ENCODE measurements around the gene KRTAP24-1. TPM values are rescaled to one million over a fixed set of nuclear protein-coding genes. Genes with fewer than 3 reads are reported as not detected.

KRTAP24-1 gene
- polyA plus RNA-seq, 1 donor from 2014 or later: not detected

DNA sequence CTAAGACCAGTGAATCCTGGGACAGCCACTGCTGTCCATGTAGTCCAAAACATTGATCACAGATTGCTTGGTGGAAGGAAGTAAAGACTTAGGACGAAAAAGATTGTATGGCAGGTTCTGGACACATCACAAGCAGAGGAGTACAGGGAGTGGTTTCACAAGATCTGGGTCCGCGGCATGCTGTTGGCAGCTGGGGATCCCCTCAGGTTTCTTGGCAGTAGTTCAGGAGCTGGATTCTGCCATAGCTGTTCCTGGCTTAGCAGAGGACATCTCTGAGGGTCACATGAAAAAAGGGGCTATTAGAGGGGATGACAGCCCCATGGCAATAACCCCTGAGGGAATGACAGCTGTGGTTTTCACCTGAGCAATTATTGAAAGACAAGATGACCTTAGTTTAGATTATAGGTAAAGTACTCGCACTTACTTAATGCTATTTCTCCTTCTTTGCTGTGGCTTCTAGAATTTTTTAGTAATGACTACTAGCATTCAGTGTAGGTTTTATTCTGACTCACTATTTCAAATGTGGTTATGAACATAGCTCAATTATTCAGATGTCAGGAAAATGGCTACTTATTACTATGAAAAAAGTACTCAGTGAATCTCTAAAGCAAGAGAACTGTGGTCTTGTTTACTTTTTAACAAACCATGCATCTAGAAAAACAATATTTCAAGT, 46.6 kb upstream of the KRTAP24-1 start (continued):
- TF ChIP-seq, protein P1, sequence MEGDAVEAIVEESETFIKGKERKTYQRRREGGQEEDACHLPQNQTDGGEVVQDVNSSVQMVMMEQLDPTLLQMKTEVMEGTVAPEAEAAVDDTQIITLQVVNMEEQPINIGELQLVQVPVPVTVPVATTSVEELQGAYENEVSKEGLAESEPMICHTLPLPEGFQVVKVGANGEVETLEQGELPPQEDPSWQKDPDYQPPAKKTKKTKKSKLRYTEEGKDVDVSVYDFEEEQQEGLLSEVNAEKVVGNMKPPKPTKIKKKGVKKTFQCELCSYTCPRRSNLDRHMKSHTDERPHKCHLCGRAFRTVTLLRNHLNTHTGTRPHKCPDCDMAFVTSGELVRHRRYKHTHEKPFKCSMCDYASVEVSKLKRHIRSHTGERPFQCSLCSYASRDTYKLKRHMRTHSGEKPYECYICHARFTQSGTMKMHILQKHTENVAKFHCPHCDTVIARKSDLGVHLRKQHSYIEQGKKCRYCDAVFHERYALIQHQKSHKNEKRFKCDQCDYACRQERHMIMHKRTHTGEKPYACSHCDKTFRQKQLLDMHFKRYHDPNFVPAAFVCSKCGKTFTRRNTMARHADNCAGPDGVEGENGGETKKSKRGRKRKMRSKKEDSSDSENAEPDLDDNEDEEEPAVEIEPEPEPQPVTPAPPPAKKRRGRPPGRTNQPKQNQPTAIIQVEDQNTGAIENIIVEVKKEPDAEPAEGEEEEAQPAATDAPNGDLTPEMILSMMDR (IDR thresholded peaks at IDR 0.05; ENCODE audit: poor library complexity, severe bottlenecking): no peak

DNA sequence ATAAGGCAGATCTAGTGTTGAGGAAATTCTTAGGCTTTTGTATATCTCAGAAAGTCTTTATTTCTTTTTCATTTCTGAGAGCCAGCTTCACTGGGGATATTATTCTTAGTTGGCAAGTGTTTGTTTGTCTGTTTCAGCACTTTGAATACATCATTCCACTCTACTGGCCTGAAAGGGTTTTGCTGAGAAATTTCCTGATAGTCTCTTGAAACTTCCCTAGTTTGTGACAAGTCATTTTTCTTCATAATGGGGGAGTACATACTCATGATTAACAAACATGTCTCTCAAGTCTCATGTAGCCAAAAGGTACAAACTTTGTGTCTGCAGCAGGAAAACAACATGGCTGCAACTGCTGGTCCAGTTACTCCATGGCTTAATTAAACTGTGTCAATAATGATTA, 43.6 kb upstream of the KRTAP24-1 start:
- Histone ChIP-seq H3K36me3 (ENCODE audit: insufficient read depth, low read length) (no peaks in the 10 kb centered on the region), H4K20me1 (ENCODE audit: insufficient read depth) (no peaks in the 10 kb centered on the region), H3K9me3 (ENCODE audit: low read length) (no peaks in the 10 kb centered on the region), H3K9me2 (ENCODE audit: insufficient read depth, low read length) (no peaks in the 10 kb centered on the region), H3K4me2 (ENCODE audit: low read length) (no peak overlapping the region), H3K9ac (ENCODE audit: low read length) (no peak overlapping the region), H3F3A (ENCODE audit: insufficient read depth, low read length, poor library complexity, severe bottlenecking) (no peaks in the 10 kb centered on the region), H3K4me3 (ENCODE audit: low read length) (no peak overlapping the region), H3K27me3 (ENCODE audit: insufficient read depth, low read depth, low read length) (no peaks in the 10 kb centered on the region), H2AFZ (ENCODE audit: low read depth, low read length) (no peak overlapping the region), H3K27ac (ENCODE audit: low read length) (no peak overlapping the region), H3K79me2 (replicated peaks; ENCODE audit: insufficient read depth, low read length) (no peaks in the 10 kb centered on the region)
- TF ChIP-seq RAD21 (conservative IDR thresholded peaks at IDR 0.05) (no peak), POLR2AphosphoS5 (IDR thresholded peaks at IDR 0.05) (no peak), MXI1 (conservative IDR thresholded peaks at IDR 0.05; ENCODE audit: poor library complexity, severe bottlenecking) (no peak), EP300 (conservative IDR thresholded peaks at IDR 0.05; ENCODE audit: poor library complexity, severe bottlenecking) (no peak), TAF1 (IDR thresholded peaks at IDR 0.05; ENCODE audit: low read depth) (no peak), SMC3 (conservative IDR thresholded peaks at IDR 0.05; ENCODE audit: poor library complexity) (no peak), EZH2 (IDR thresholded peaks at IDR 0.05; ENCODE audit: borderline replicate concordance, insufficient read depth, low read length, poor library complexity, severe bottlenecking) (no peak)
- TF ChIP-seq, protein P1 (IDR thresholded peaks at IDR 0.05; ENCODE audit: poor library complexity, severe bottlenecking): no peak
- TF ChIP-seq, protein P2, sequence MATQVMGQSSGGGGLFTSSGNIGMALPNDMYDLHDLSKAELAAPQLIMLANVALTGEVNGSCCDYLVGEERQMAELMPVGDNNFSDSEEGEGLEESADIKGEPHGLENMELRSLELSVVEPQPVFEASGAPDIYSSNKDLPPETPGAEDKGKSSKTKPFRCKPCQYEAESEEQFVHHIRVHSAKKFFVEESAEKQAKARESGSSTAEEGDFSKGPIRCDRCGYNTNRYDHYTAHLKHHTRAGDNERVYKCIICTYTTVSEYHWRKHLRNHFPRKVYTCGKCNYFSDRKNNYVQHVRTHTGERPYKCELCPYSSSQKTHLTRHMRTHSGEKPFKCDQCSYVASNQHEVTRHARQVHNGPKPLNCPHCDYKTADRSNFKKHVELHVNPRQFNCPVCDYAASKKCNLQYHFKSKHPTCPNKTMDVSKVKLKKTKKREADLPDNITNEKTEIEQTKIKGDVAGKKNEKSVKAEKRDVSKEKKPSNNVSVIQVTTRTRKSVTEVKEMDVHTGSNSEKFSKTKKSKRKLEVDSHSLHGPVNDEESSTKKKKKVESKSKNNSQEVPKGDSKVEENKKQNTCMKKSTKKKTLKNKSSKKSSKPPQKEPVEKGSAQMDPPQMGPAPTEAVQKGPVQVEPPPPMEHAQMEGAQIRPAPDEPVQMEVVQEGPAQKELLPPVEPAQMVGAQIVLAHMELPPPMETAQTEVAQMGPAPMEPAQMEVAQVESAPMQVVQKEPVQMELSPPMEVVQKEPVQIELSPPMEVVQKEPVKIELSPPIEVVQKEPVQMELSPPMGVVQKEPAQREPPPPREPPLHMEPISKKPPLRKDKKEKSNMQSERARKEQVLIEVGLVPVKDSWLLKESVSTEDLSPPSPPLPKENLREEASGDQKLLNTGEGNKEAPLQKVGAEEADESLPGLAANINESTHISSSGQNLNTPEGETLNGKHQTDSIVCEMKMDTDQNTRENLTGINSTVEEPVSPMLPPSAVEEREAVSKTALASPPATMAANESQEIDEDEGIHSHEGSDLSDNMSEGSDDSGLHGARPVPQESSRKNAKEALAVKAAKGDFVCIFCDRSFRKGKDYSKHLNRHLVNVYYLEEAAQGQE (IDR thresholded peaks at IDR 0.05; ENCODE audit: borderline replicate concordance): no peak
